GM19372 (cell line): ENCODE data around the gene GPT2.

Experiments
- ATAC-seq: cut with Tn5 transposase; IDR thresholded peaks from one replicate; pipeline ENCODE4 v1.9.1; 2021; ENCODE audit warnings: mild to moderate bottlenecking, low read depth, moderate library complexity; ENCODE audit not compliant: unreplicated experiment

GPT2 gene

GRCh38 chr16:46895399-46896313, 11.5 kb downstream of the GPT2 start:
- ATAC-seq = no peak

DNA sequence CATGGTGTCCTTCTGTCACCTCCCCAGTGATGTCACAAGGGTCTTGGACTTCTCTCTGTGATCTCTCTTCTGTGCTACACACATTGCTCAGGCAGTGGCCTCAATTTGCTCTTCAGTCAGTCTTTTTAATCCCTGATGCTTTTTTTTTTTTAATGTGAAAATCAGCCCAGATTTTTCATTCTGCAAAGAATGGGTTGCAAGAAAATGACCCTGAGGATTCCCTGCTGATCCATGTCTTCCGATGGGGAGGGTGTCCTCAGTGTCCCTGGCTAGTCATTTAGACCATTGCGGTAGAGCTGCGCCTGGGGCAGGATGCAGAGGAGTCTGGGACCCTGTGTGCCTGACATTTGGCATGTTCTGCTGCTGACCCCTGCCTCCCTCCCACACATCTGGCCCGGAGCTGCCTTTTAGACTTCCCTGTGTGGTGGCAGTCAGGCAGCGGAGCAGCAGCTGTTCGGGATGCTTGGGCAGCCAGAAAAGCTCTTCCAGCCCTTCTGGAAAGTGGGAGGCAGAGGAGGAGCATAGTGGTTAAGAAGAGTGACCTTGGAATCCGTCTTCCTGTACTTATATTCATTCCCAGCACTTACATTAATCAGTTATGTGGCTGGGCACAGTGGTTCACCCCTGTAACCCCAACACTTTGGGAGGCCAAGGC, 12.3 kb downstream of the GPT2 start:
- no peak for ATAC-seq

DNA sequence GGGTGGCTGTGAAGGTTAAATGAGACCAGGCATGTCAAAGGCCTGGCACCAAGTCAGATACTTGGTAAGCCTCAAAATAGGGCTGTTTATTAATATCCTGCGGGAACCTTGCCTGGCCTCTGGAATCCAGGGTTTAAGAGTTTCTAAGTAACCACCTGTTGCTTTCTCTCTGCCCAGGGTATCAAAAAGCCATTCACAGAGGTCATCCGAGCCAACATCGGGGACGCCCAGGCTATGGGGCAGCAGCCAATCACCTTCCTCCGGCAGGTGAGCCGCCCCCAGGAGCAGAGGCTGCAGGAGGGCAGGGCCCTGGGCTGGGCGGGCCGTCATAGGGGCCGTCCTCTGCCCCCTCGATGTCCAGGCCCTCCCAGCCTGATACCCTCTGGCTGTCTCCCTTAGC, 13.3 kb downstream of the GPT2 start:
- no peak for ATAC-seq

DNA sequence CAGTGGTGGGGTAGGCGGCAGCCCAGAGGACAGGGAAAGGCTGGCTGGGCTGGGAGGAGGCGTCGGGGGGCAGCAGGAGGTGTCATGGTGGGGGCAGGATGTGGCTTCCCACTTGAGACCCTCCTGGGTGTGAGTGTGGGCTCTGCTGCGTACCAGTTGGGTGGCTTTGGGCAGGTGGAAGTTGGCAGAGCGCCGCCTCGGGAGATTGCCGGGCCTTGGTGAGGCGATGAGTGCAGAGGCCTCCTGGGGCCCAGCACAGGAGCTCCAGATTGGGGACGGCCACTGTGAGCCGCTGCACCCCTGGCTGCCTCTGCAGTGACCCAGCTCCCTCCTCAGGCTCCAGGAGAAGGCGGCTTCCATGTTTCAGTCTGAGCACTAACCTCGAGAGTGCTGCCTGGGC, 13.8 kb downstream of the GPT2 start:
- no peak for ATAC-seq

DNA sequence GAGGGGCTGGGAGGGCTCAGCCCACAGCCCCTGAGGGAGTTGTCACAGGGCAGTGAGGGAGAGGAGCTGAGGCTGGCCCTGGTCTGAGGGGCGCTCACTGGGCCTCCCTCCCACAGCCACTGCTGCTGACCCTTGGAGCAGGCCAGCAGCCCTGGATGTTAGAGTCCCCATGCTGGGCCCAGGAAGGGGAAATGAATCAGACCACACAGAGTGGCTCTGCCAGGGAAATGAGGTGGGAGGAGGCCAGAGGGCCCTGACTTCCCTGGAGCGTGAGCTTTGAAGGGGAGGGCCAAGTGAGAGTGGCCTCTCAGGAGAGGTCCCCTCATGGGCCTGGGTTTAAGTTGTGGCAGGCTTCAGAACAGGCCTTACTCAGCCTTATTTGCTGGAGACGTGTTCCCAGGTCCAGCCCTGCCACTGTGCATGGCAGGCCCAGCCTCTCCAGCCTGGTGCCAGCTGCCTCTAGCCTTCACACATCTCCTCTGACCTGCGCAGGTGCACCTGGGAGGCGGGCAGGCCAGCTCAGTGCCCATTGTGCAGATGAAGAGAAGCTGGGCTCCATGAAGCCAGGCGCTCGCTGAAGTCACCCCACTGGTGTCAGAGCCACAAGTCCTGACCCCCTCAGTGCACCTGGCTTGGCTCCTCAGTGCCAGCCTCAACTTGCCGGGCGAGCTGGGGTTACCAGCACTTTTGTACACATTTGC, 15.4 kb downstream of the GPT2 start:
- no peak for ATAC-seq

DNA sequence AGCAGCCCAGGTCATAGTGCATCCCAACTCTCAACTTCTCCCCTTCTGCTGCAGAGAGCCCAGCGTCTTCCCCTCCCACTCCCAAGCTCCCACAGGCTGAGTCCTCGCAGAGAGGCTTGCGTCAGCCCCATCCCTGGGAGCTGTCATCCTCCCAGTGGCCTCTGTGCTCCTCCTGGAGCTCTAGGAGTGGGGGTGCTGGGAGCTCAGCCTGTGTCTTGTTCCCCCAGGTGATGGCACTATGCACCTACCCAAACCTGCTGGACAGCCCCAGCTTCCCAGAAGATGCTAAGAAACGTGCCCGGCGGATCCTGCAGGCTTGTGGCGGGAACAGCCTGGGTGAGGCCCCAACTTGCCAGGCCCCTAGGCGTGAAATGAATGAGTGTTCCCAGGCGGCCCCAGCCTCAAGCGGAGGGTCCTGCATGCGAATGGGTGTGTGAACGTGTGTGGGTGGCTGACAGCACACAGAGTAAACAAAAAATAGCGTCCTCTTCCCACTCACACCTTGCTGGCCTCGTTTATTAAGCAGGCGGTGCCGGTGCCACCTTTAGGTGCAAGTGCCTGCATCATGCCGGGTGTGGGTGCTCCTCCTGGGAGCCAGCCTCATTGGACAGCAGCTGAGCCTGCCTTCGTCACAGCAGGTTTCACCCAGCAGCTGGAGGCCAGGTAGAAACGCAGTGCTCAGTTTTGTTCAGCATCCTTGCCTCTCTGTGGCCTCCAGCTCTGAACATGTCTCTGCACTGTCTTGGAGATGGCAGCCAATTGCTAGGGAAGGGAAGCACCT, 16.5 kb downstream of the GPT2 start:
- ATAC-seq = no peak

- no peak for ATAC-seq
Observed at GRCh38 chr16:46901709-46902108, 17.5 kb downstream of the GPT2 start.

GRCh38 chr16:46903255-46903905, 19.2 kb downstream of the GPT2 start:
- ATAC-seq = no peak

- ATAC-seq = no peak
Observed at GRCh38 chr16:46904471-46904870, 20.3 kb downstream of the GPT2 start.

DNA sequence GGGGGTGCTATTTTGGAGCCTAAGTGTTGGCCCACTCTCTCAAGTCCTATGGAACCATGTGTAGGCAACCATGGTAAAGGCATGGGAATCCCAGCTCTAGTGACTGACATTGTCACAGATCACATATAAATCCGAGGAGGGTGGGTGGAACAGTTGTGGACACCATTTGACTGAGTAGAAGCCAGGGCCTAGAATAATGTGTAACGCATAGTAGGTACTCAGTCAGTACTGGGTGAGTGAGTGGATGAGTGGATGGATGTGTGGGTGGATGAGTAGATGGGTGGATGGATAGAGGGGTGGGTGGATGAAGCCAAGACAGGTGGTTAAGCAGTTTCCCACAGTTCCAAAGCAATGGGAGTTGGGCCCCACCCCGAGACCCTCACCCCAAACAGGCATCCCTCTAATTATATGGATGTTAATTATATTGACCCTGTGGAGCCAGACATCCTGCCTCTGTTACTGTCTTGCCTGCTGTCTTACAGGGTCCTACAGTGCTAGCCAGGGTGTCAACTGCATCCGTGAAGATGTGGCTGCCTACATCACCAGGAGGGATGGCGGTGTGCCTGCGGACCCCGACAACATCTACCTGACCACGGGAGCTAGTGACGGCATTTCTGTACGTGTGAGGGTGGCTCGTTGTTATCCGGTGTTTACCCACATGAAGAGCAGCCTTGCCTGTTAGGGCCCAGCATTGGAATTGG, 22.3 kb downstream of the GPT2 start:
- ATAC-seq = no peak

DNA sequence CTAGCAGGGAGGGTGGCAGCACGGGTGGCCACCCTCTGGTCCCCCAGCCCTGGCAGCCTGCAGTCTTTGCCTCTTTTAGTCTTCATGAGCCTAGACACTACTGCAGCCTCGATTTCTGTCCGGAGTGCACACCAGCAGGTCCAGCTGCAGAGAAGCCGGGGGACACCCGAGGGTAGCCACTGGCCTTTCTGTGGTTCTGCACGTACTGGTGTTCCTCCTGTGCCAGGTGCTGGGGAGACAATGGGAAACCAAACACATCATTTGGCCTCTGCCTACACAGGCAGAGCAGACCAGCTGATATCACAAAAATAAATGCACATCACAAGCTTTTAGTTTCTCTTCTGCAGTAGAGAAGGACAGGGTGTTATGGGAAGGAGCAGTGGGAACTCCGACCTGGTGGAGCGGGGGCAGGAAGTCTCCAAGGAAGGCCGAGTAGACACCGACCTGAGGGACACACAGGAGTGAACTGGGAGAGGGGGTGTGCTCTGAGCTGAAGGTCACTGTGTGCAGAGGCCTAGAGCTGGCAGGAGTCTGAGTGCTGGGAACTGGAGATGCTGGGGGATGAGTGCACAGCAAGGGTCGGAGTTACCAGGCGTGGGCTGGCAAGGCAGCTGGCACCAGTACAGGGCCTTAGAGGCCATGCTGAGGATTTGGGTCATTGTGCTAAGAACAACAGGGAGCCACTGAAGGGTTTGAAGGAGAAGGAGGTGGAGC, 23.1 kb downstream of the GPT2 start:
- ATAC-seq = no peak

DNA sequence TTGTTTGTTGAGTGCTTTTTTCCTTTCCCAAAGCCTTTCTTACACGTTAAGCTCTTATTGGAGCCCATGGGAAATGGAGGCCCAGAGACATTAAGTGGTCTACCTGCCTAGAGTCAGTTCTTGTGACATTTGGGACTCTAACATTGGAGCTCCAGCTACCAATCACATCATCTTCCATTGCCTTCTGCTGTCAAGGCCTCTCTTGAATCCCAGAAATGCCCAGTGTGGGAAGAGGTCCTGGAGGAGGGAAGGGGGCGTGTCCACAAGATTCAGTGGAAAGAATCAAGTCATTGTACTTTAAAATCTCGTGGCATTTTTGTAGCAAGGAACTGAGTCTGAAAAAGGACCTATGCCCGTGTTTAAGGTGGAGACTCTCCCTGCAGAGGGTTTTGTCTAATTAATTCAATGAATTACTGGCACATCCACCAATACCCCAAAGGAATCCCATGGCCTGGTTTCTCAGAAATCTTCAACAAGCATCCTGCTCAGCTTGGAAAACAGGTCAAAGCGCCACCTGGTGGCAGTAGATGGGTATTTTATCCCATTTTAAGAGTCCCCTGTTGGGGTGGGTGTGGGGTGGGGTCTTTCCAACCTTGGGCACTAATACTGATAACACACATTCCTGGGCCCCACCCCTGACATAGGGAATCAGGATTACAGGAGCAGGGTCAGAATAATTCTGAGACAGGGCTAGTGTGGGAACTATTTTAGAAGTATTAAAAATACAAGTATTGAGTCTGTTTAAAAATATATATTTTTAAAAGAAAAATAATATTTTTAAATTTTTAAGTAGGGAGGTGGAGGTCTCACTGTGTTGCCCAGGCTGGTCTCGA, 24.6 kb downstream of the GPT2 start:
- no peak for ATAC-seq

DNA sequence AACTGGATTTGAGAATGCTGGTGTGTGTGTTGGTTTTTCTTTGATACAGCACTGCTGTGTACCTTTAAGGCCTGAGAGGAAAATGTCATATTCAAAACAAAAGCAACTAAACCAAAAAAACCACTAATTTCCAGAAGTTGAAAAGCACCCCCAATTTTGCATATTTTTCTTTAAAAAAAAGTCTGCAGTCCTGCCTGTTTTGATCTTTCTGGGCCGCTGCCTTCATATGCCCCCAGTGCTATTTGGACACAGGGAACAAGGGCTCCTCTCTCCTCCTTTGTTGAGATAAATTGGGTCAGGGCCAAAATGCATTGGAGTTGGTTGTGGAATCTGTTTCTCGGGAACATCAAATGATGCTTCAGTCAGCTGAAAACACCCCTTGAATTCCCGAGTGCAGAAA, 26.9 kb downstream of the GPT2 start:
- ATAC-seq = peak; percentile 76

DNA sequence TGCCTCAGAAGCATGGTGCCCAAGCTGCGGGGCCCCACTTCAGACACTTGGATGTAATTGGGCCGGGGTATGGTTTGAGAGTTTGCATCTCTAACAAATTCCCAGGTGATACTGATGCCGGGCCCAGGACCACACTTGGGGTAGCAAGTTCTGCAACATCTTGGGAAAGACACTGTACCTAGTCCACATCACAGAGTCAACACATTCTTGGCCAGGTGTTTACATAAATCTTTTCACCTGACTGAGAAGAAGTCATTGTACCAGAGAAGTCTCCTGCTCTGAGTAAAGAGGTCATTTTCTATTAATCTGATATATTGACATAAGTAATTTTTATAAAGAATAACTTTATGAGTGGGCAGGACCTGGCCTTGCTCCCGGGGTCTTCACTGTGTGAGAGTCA, 27.5 kb downstream of the GPT2 start:
- ATAC-seq = no peak

- no peak for ATAC-seq
Observed at GRCh38 chr16:46914556-46915201, 30.5 kb downstream of the GPT2 start.

- ATAC-seq = no peak
Observed at GRCh38 chr16:46915483-46916025, 31.4 kb downstream of the GPT2 start.

- no peak for ATAC-seq
Observed at GRCh38 chr16:46916980-46917379, 32.8 kb downstream of the GPT2 start.
